HG03520 (cell line): ENCODE data around the gene GNAL.

Source experiments
- ATAC-seq: cut with Tn5 transposase; IDR thresholded peaks from one replicate; pipeline ENCODE4 v1.9.1; 2021; ENCODE audit warnings: mild to moderate bottlenecking, moderate library complexity; ENCODE audit not compliant: unreplicated experiment

The GNAL gene

DNA sequence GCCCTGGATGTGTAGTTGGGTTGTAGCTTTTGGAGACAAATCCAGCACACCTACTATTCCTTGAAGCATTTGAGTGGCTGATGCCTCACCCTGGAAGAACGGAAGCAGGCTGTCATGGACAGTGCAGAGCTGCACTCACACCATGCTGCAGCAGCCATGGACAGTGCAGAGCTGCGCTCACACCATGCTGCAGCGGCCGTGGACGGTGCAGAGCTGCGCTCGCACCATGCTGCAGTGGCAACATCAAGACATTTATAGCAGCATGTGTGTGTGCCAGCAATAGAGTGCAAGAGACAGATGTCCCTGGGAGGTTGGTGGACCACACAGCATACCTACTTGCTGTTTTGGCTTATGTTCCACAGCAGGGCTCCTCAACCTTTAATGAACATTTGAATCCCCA lies 30.6 kb downstream of the GNAL start:
- ATAC-seq, result no peak

DNA sequence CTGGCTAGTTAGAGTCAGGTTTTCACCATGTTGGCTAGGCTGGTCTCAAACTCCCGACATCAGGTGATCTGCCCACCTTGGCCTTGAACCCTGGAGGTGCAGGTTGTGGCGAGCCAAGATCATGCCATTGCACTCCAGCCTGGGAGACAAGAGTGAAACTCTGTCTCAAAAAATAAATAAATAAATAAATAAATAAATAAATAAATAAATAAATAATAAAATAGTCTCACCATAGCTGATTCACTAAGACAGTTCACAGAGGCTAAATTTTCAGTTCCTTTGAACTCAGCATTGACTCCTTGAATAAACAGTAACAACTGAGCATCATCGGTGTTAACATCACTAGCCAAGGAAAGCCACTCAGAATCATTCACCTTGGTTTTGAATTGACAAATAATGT lies 32.7 kb downstream of the GNAL start:
- no peak for ATAC-seq

DNA sequence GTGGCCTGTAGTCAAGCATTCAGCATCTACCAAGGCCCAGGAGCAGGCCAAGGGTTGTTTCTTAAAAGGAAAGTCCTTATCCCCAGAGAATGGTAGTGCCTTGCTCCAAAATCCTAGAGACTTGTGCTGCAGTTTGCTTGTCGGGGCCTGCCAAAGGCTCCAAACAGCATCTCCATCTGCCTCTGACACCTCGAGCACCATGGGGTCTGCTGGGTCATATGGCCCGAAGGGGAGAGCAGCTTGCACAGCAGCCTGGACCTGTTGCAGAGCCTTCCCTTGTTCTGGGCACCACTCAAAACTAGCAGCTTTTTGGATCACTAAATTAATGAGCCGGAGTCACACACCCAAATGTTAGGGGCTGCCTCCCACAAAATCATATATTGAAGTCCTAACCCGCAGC lies 35.7 kb downstream of the GNAL start:
- no peak for ATAC-seq

DNA sequence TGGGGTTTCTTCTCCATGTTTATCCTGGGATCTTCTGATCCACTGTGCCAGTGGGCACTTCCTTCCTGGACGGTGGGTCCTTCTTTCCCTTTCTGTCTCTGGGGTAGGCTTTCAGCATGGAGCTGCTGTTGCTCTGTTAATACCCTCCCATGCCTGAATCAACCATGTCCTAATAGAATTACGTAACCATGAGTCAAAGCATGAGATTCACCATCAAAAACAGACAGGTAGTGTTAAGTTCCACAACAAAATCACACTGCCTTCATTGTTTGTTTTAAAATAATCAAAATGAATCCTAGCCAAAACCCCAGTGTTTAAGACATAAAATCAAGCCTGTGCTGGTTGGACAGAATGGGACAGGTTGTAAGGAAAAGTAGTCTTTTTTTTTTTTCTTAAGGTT lies 37.5 kb downstream of the GNAL start:
- ATAC-seq, result no peak

DNA sequence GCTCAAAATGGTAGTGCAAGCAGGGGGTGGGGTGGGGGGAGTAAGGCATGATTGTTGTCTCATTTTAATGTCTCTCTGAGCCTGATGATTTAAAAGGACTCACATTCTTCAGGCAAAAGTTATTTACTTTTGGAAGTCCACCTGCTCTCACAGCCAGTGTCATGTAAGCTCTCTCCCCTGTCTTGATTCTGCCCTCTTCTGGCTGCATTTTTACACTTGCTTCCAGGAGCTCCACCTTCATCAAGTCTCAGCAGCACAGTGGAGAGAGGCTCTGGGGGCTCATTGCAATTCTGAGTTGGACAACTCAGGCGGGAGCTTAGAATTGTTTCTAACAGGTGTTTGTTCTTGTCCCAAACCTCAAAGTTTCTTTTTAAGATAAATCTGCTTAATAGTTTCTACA lies 39.2 kb downstream of the GNAL start:
- ATAC-seq, result no peak

DNA sequence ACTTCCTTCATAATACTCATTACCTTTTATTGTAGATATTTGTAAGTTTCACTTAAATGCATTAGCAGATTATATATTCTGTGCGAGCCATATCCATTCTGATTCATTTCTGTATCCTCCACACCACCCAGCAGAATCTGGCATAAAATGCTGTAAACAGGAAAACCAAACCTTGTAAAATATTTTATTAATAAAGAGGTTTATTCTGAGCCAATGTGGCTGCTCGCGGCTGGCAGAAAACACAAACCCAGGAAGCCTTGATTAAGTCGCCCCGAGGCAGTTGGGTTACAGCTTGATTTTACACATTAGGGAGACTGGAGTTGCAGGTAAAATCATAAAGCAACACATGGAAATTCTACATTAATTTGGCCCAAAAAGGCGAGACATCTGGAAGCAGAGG lies 40.5 kb downstream of the GNAL start:
- no peak for ATAC-seq

DNA sequence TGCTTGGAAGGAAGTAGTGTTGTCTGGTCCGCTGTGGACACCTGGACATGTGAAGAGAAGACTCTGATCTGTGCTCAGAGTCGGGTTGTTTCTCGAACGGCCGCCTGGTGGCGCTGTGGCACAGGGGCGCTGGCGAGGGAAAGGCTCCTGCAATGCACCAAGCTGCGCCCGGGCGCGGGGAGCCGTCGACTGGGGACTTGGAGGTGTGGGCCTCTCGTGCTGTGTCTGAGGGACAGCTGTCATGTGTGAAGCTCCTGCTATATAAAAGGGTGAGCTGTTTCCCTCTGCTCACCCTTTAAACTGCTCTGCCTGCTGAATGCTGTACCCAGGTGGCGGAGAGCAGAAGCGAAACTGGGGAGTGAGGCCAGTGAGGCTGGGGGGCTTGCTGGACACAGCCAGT lies 44.0 kb downstream of the GNAL start:
- peak; percentile 60 for ATAC-seq

DNA sequence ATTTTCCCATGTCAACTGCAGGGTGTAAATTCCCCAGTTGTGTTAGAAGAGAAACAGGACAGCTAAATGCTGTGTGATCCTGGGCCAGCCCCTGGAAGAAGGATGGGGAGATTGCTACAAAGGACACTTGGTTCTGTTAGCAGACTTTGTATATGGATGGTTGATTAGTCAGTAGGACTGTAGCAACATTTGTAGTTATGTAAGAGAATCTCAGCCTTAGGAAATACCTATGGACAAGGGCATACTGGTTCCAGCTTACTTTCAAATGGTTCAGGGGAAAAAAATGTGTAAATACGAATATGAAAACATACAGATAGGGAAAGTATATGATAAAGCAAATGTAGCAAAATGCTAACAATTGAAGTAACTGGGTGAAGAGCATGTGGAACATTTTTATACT lies 47.6 kb downstream of the GNAL start:
- no peak for ATAC-seq

DNA sequence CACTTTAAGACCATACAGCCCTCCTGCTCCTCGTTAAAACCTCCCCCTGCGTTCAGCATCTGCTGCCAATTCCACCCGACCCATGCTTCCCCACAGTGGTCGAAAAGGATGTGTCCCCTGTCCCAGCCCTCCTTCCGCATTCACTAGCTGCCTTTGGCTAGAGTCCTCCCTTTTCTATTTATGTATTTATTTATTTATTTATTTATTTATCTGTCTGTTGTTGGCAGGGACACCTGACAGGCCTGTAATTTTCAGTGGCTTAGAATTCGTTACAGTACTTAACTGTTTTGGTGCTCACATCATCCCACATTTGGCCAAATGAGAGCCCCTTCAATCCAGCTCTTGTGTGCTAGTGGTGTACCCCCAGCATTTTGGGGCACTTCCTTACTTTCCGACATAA lies 50.8 kb downstream of the GNAL start:
- no peak for ATAC-seq

DNA sequence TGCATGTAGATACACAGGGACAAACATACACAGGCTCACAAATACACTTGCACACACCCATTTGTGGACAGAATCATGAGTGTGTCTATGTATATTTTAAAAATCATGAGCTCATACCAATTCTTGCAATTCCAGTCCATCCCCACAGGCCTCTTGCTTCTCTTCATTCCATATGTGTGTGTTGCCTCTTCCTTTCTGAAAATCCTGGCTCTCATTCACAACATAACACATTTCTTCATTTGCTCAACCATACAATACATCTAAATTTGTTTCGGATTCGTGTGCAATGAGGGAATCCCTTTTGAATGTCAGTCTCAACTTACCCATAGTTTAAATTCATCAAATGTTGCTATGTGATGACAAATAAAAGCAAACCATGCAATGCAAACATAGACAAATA lies 51.4 kb downstream of the GNAL start:
- ATAC-seq, result no peak

DNA sequence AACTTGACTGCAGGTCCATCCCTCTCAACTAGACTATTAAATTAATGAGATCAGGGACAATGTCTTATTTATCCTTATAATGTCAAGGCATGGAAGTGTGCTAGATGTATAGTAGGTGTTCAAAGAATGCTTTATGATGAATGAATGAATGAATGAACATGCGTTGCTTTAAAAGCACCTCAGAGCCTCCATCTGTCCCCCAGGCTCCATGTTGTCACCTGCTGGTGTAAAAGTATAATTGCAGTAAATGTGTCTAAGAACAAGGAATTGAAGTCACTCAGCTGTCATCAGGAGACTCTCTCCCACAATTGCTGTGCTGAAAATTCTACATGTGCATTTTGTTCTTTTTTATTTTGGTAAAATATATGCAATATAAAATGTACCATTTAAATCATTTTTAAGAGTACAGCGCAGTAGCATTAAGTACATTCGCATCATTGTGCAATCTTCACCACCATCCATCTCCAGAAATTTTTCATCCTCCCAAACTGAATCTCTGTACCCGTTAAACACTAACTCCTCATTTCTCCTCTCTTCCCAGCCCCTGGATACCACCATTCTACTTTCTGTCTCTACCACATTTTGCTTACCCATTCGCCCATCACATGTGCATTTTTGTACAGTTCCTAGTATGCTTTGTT lies 52.6 kb downstream of the GNAL start:
- no peak for ATAC-seq

DNA sequence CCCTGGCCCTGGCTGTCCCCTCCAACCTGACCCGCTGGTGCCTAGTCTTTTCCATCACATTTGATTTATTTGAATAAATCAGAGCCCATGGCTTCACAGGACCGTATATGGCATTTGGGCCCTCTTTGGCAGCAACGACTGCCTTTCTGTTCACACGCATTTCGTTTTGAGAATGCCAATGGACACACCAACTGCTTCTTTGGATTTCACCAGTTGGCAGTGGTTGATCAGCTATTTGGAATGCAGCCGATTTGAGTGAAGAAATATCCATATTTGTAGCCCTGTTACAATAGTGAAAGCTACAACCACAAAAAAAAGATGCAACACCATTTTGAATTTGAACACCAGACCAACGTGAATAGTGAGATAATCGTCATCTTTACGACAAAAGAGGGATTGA lies 56.5 kb downstream of the GNAL start:
- no peak for ATAC-seq

DNA sequence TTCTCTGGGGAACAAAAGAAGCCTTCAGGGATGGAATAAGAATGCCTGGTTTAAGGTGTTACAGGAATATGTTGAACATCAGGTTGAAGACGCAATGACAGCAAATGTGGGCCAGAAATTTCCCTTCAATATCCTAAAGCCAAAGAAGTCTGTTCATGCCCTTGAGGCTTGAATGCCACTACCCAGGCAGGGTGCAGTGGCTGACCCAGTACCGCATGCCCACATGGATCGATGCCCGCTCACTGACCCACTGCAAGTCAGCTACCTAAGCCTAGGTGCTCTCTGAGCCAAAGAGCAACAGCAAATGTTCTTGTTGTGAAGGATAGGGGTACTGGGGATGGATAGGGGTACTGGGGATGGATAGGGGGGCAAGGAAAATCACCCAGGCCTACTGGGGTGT lies 58.2 kb downstream of the GNAL start:
- no peak for ATAC-seq

DNA sequence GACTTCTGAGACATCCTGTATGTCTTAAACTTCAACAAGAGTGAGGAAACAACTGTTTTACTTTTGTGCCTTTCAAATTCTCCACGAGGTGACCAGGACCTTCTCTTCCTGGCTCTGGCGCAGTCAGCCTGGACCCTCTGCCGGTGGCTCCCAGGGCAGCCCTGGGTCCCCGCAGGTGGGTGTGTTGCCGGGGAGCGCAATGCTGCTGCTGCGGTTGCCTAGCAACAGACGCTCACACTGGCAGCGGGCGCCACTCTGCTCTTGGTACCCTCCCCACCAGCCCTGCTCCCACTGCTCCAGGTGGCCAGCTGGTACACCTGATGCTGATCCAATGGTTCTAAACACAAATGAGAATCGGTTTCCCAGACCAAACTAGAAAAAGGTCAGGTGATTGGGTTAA lies 58.7 kb downstream of the GNAL start:
- no peak for ATAC-seq

DNA sequence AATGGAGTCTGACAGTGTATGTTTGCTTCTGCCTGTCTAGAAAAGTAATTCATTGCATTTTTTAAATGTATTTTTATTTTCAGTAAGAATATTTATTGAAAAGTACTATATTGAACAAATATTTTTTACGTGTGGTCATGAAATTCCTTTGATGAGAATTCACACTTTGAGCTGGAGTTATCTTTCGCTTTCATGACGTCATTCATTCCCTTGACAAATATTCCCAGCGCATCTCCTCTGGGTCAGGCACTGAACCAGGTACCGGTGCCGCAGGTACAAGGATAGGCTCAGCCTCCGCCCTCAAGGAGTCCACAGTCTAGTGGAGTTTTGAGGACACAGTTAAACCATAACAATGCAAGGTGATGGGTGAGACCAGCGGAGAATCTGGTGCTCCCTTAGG lies 60.2 kb downstream of the GNAL start:
- no peak for ATAC-seq

DNA sequence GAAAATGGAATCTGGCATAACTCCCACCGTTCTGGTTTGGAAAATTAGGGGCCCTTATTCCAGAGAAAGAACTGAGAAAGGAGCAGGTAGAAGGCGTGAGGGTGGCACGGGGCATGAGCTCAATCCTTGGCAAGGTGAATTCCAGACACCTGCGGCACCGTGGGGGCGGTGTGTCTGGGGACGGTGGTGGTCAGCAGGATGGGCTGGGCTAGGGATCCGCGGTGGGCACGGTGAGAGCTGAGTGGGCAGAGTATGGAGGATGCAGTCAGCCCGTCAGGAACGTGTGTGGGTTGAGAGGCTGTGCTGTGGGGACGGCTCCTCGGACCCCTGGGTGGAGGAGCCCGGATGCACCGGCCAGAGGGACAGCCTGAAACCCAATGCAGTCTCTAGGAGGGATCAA lies 61.1 kb downstream of the GNAL start:
- no peak for ATAC-seq

DNA sequence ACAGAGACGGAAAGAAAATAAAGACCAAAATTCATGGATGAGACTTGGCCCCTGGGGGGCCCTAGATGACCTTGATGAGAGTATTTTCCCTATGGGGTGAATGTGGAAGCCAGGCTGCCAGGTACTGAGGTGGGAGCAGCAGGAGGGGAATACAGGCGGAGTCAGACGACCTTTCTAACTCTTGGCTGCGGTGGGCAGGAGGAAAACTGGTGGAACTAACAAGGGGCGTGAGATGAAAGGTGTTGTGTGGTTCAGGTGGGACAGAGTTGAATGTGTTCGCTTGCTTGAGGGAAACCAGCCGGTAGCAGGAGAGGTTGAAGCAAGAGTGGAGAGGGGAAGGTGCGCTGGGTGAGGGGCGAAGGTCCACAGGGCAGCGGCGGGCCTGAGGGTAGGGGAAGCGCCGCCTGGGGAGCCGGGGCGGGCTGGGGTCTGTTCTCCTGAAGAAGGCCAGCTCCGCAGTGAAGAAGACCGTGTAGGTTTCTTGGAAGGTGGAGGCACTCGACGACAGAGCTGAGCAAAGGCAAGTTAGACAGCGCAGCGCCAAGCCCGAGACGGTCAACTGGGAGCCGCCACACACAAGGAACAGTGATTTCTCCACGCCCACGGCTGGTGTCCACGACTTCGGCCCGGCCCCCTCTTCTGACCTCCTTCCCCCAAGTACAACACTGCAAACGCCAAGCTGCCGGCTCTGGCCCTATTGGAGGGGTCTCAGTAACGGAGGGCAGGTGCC lies 61.7 kb downstream of the GNAL start:
- no peak for ATAC-seq

DNA sequence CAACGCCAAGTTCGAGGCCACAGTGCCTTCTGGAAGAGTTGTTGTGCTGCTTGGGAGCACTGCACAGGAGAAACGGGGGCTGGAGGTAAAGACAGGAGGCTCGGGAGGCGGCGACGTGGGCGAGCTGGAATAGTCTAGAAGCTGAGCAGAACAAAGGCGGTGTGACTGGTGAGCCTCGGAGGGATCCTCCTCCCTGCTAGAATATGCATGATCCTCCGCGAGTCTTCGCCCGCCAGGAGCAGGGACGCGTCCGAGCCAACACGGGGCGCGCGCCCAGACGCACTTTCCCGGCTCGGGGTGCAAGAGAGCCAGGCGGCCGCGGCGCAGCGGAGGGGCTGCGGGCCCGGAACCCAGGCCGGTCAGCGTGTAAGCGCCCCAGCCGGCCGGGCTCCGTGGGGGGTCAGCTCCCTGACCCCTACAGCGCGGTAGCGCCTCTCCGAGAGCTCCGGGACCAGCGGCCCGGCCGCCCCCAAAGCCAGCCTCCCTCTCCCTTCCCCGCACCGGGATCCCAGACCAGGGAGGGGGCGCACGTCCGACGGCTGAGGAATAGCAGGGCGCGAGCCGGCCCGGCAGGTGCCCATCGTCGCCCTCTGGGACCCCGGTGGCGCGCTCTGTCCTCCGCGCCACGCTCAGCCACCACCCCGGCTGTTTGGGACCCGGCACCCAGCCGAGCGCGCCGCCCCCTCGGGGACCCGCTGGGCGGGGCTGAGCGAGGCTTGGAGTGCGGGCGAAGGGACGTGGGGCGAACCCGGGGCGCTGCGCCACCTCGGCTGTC lies 62.5 kb downstream of the GNAL start:
- ATAC-seq, result no peak

DNA sequence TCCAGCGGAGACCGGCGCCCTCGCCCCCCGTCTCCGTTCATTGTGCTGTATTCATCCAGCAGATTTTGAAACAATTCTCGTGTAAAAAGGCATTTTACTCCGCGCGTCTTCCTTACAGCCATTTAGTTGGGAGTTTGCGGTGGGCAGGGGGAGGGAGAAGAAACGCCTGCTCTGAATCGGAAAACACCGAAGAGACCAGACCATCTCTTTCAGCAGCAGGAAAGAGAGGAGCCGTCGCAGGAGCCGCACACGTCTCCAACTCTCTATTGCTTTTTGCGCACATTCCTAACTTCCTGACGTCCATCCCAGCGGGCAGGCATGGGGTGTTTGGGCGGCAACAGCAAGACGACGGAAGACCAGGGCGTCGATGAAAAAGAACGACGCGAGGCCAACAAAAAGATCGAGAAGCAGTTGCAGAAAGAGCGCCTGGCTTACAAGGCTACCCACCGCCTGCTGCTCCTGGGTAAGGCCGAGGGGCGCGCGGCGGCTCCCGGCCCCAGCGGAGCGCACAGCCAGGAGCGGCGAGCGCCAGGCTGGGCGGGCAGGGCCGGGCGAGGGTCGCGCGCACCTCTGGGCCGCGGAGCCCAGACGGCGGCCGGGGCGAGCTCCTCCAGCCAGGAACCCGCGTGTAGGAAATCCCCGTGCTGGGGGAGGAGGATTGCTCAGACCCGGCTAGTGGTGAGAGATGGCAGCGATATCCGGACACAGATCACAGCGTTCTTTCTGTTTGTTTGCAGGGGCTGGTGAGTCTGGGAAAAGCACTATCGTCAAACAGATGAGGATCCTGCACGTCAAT lies 63.2 kb downstream of the GNAL start:
- no peak for ATAC-seq

DNA sequence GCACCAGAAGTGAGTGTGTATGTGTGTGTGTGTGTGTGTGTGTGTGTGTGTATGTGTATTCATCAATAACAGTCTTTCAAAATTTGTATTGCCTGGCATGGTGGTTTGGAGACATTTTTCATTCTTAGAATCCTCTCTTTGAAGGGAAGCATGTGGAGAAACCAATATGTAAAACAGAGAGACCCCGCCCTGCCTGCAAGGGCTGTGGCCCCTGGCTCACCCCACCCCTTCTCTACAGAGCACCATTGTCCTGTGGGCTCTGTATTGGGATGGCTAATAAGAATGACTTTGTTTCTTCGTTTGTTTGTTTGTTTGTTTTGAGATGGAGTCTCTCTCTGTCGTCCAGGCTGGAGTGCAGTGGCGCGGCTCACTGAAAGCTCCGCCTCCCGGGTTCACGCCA lies 65.9 kb downstream of the GNAL start:
- no peak for ATAC-seq

DNA sequence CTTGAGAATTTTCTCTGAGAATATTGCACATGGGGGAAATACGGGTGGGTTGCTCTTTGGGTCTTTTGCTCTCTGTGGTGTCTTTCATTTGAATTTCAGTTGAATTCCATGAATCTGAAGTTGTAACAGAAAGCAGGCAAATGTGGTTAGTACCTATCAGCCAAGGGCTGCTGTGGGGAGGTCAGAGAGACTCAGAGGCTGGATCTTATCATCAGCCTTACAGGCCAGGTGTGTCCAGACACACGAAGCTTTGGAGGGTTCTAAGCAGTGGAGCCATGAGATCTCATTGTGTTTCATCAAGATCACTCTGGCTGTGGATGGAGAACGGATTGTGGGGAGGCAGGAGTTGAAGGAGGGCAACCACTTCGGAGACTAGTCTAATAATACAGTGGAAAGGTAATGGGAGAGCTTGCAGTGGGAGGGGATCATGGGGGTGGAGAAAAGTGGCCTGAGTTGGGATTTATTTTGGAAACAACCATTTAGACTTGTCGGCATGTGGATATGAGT lies 68.1 kb downstream of the GNAL start:
- no peak for ATAC-seq
